Gastrocnemius medialis (tissue), 4 donors: ENCODE data around the gene MTCH2.

Experiments used
- CTCF ChIP-seq, 5 experiments: fragments of 450-650 bp in 3 of 5; fragments of 200-600 bp in 2 of 5; sonication (generic) in 2 of 5; IDR thresholded peaks in 4 of 5; conservative IDR thresholded peaks in 1 of 5; 1 replicate in 4 of 5; 2 replicates in 1 of 5; pipeline ENCODE4 v1.5.1; 2016 to 2019; ENCODE audit warnings: antibody characterized with exemption in 5 of 5, mild to moderate bottlenecking in 3 of 5, moderate library complexity in 3 of 5
- POLR2A ChIP-seq, 2 donors: fragments of 450-650 bp; IDR thresholded peaks; one replicate each; pipeline ENCODE4 v1.6.1; 2017; ENCODE audit warnings: antibody characterized with exemption in 2 of 2, mild to moderate bottlenecking in 2 of 2, moderate library complexity in 2 of 2

GRCh38 chr11:47578524-47579494, 63.5 kb downstream of the MTCH2 start, which contains the start of the genes KBTBD4 and NDUFS3:
- no peak for TF ChIP-seq CTCF (IDR thresholded peaks at IDR 0.05 in 4 of 5, conservative IDR thresholded peaks at IDR 0.05 in 1 of 5)
- TF ChIP-seq POLR2A (IDR thresholded peaks at IDR 0.05) = peak; percentile 52 to 53
